ENCODE results near the gene APOB. TPM values are rescaled to one million over a fixed set of nuclear protein-coding genes. Genes with fewer than 3 reads are reported as not detected.

Gene APOB
- total RNA-seq = 0.30 and 0.32 TPM in 2 replicates

DNA sequence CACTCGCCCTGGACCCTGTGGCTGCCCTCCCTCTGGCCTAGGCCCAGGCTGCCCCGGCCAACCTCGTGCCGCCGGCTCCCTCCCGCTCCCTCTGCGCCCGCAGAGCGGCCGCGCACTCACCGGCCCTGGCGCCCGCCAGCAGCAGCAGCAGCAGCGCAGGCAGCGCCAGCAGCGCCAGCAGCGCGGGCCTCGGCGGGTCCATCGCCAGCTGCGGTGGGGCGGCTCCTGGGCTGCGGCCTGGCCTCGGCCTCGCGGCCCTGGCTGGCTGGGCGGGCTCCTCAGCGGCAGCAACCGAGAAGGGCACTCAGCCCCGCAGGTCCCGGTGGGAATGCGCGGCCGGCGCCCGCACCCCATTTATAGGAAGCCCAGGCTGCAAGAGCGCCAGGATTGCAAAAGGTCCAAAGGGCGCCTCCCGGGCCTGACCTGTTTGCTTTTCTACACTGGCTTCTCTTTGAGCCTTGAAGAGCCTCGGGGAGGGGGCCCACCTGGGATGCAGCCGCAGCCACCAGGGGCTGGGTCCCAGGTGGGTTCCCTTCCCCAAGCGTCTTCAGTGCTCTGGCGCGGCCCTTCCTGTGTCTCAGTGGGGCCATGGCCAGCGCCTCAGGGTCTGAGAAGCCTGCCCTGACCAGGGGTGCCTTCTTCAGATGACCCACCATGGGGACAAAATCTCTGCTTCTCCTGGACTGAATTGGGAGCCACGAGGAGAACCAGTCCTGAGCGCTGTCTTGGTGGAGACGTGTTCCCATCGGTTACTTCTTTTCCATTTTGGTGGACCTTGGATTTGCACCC, at the start of gene APOB:
Gene APOB (minus strand): TSS at position 330 of the 789 bp plus-strand sequence. CDS start 128 bp downstream, at position 202.

Other genes with a start within 250 kb of the APOB start
- gene LDAH, start 221.0 kb downstream of the APOB start, total RNA-seq = 17.9 and 27.2 TPM in 2 replicates
- gene TDRD15, start 79.9 kb upstream of the APOB start, total RNA-seq = under 0.01 TPM in 1 of 2 replicates, not detected in the other

Data from epithelial cell of umbilical artery (primary cell).